HFF-Myc (cell line): ENCODE results near the gene NPHP4.
"Not testable (repeated sequence)": the region's sequence is repeated elsewhere in the genome, so short reads cannot be mapped to it uniquely, and the experiment has no call there.

Experiments used
- DNase-seq: peaks from one replicate; pipeline ENCODE4 v3.0.0-alpha.2; 2011; ENCODE audit warnings: low read depth; ENCODE audit errors: extremely low read depth
- H3K4me3 ChIP-seq: replicated peaks from 2 replicates; pipeline ENCODE4 v1.5.1; 2011; ENCODE audit warnings: low read depth, mild to moderate bottlenecking, control low read depth, low read length
- TF ChIP-seq, protein P1 (sequence below): IDR thresholded peaks from 2 replicates; pipeline ENCODE4 v1.5.1; 2012; ENCODE audit warnings: mild to moderate bottlenecking, low read depth, low read length, control low read depth; ENCODE audit errors: missing control alignments

Gene NPHP4

DNA sequence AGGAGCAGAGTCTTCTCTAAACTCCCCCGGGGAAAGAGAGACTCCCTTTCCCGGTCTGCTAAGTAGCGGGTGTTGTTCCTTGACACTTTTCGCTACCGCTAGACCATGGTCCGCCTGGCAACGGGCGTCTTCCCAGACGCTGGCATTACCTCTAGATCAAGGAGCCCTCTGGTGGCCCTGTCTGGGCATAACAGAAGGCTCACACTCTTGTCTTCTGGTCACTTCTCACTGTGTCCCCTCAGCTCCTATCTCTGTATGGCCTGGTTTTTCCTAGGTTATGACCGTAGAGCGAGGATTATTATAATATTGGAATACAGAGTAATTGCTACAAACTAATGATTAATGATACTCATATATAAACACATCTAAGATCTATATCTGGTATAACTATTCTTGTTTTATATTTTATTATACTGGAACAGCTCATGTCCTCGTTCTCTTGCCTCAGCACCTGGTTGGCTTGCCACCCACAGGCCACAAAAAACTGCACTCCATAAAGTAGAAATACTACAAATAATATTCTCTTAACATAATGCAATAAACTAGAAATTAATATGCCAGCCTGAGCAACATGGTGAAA is 98.4 kb downstream of the NPHP4 start:
- H3K4me3 ChIP-seq, DNase-seq: not testable (repeated sequence)
- TF ChIP-seq, protein P1, sequence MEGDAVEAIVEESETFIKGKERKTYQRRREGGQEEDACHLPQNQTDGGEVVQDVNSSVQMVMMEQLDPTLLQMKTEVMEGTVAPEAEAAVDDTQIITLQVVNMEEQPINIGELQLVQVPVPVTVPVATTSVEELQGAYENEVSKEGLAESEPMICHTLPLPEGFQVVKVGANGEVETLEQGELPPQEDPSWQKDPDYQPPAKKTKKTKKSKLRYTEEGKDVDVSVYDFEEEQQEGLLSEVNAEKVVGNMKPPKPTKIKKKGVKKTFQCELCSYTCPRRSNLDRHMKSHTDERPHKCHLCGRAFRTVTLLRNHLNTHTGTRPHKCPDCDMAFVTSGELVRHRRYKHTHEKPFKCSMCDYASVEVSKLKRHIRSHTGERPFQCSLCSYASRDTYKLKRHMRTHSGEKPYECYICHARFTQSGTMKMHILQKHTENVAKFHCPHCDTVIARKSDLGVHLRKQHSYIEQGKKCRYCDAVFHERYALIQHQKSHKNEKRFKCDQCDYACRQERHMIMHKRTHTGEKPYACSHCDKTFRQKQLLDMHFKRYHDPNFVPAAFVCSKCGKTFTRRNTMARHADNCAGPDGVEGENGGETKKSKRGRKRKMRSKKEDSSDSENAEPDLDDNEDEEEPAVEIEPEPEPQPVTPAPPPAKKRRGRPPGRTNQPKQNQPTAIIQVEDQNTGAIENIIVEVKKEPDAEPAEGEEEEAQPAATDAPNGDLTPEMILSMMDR: peak; percentile 35

DNA sequence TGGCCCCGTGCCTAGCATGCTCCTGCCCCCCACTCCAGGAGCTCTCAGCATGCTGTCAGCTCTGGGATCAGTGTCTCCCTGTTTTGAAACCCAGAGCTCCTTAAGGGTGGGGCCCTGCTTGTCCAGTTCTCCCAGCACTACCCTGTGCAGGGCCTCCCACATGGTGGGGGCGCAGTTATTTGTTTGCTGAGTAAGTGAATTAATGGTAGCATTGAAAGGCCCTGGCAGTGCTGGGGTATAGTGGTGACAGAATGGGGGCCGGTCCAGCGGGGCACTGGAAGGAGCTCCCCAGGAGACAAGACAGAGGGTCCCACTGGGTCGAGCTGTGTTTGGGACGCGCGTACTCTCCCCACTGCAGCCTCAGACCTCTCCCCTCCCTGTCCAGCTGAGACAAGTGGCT is 99.9 kb downstream of the NPHP4 start:
- TF ChIP-seq, protein P1: no peak
- H3K4me3 ChIP-seq: no peak overlapping the region
- no peak for DNase-seq

DNA sequence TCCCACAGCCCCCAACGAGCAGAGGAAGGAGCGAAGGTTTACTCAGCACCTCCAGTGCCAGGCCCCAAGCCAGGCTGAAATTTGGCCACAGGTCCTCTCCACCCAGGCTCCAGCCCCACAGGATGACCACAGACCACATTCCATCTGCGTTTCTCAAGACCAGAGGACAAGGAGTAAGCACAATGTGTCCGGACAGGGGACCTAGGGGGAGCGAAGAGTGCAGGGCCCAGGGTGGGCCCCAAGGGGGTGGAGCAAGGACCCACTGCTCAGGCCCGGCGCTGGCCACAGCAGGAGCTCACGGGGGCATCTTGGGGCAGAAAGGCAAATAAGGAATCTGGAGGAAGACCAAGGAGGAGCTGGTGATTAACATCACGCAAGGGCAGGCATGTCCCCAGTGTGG is 100.5 kb downstream of the NPHP4 start:
- TF ChIP-seq, protein P1: no peak
- no peak for DNase-seq
- H3K4me3 ChIP-seq: no peak overlapping the region

DNA sequence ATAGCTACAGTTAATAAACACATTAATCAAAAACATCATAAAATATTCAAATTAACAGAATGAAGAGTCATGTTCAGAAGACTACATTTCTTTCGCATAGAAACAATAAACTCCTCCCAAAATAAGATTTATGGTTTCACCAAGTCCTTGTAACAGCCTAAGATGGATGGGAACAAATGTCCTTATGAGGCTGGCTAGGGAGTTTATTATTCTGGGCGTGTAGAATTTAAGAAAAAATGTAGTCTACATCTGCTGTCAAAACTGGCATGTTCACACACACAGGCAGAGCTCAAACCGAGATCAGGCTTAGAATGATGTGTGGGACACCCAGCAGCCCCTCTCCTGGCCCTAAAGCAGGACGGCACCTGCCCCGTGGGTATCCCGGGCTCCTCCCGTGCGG is 101.1 kb downstream of the NPHP4 start:
- DNase-seq: no peak
- TF ChIP-seq, protein P1: no peak
- no peak overlapping the region for H3K4me3 ChIP-seq

DNA sequence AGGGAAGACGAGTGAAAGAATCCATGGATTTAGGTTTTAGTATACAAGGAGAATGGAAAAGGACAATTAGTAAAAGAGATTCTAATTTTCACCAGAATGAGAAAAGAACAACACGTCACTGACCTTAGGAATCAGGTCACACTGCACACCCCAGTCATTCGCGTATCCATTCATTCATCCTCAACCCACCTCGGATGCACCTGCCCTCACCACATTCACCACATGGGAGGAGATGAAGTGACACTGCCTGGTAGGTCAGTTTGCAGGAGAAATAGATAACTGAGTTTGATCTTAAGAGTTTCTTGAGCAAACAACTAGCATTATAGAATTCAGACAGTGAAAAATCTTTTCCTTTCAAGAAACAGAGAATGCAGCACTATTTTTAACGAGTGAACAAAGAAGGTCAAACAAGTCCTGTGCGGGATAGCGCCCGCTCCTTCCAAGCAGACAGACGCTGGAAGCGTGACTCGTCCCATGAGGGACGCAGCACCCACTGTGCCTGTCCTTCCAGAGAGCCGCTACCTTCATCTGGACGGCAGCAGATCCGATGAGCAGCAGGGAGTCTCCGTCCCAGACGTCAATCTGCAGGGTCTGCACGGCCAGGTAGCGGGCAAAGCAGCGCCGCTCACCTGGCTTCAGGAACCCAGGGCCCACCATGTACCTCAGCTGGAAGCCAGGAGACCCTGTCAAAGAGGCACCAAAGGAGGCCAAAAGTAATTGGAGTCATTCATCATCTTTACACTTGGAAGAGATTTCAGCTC is 101.7 kb downstream of the NPHP4 start:
- H3K4me3 ChIP-seq: no peak overlapping the region
- DNase-seq: no peak
- TF ChIP-seq, protein P1: no peak

DNA sequence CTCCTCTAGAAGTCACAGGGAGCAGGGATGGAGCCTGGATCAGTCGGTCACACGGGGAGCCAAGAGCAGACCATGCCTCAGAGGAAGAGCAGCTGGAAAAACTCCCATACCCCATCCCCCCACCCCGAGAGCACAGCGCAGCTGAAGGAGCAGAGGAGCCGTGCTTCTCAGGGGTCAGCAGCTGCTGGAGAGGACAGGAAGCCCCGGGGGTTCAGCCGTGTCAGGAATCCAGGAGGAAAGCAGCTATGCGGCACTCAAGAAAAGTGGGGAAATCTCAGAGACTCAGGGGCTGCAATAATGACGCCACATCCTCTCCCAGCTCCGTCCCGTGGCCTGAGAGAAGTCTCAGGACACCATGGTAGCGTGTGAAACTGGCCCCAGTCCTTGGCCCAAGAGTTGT is 102.3 kb downstream of the NPHP4 start:
- TF ChIP-seq, protein P1: no peak
- H3K4me3 ChIP-seq: no peak overlapping the region

More for the DNA sequence above, 102.3 kb downstream of the NPHP4 start:
- no peak for DNase-seq
